RWPE2 (cell line): ENCODE data around the gene BMI1.

ENCODE experiments used
- ATAC-seq: fragments of 200-7000 bp; cut with Tn5 transposase; 3 replicates; pipeline ENCODE4 v1.9.1; 2021; ENCODE audit warnings: low read depth
- DNase-seq: peaks from one replicate; pipeline ENCODE4 v3.0.0-alpha.2; 2020; ENCODE audit warnings: low spot score
- H3K27ac ChIP-seq: fragments of 450-650 bp; 2 replicates; pipeline ENCODE4 v1.5.1; 2017; ENCODE audit warnings: mild to moderate bottlenecking; ENCODE audit not compliant: poor library complexity, severe bottlenecking
- H3K27me3 ChIP-seq: fragments of 250-450 bp; sonication (Bioruptor Pico); 2 replicates; pipeline ENCODE4 v1.5.1; 2021; ENCODE audit warnings: mild to moderate bottlenecking, moderate library complexity; ENCODE audit not compliant: insufficient read depth, poor library complexity, severe bottlenecking
- H3K36me3 ChIP-seq: fragments of 250-450 bp; sonication (Bioruptor Pico); 2 replicates; pipeline ENCODE4 v1.5.1; 2020; ENCODE audit warnings: low read depth, mild to moderate bottlenecking, moderate library complexity
- H3K4me1 ChIP-seq: fragments of 250-450 bp; sonication (Bioruptor Pico); 2 replicates; pipeline ENCODE4 v1.5.1; 2021; ENCODE audit warnings: mild to moderate bottlenecking, moderate library complexity; ENCODE audit not compliant: insufficient read depth, poor library complexity, severe bottlenecking
- H3K4me3 ChIP-seq: fragments of 250-450 bp; sonication (Bioruptor Pico); 2 replicates; pipeline ENCODE4 v1.5.1; 2021; ENCODE audit warnings: mild to moderate bottlenecking, moderate library complexity; ENCODE audit not compliant: severe bottlenecking
- H3K9me3 ChIP-seq: fragments of 250-450 bp; sonication (Bioruptor Pico); 2 replicates; pipeline ENCODE4 v1.5.1; 2021; ENCODE audit warnings: mild to moderate bottlenecking, moderate library complexity; ENCODE audit not compliant: severe bottlenecking
- TF ChIP-seq, protein P1 (sequence below): fragments of 450-650 bp; IDR thresholded peaks from one replicate; pipeline ENCODE4 v1.5.1; 2017; ENCODE audit warnings: mild to moderate bottlenecking, moderate library complexity; ENCODE audit not compliant: poor library complexity, severe bottlenecking

BMI1 gene

DNA sequence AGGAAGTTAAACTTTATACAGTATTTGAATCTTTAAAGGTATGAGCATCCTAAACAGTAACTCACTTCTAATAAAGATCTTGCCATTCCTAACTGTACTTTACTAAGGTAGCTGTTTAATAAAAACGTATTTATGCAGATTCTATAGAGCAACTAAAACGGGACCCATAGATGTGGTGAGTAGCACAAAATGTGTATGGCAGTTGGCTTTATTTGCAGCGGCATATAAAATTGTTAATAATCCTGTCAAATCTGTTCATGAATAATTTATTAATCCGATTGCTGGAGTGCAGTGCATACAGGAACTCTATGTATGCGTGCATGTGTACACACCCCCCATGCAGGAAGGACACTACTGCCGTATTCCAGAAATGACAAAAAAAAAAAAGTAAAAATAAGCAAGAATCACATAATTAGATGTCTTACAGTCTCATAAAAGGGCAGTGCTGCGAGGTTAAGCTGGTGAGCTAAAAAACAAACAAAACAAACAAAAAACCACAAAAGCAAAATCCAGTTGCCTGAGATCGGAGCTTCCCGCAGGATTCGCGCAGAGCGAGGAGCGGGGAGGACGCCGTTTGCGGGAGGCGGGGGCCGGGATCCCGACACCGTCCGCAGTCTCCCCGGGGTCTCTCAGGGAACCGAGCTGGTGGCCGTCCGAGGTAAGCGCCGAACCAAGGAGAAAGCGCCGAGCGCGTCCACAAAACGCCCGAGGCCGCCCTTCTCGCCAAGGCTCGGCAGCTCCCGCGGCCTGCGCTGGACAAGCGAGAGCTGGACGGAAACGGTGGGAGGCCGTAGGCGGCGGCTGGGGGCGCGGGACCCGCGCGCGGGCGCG, 5.2 kb upstream of the BMI1 start:
- Histone ChIP-seq H3K9me3 (no peaks in the 10 kb centered on the region), H3K4me1 (peaks cover 11% of the 10 kb centered on the region), H3K36me3 (no peaks in the 10 kb centered on the region), H3K4me3 (peak overlapping the region; percentile 95), H3K27me3 (no peaks in the 10 kb centered on the region), H3K27ac (peak overlapping the region; percentile 62)
- no peak for DNase-seq
- peak; percentile 13; the same call in 1 of the 3 replicates for ATAC-seq
- TF ChIP-seq, protein P1, sequence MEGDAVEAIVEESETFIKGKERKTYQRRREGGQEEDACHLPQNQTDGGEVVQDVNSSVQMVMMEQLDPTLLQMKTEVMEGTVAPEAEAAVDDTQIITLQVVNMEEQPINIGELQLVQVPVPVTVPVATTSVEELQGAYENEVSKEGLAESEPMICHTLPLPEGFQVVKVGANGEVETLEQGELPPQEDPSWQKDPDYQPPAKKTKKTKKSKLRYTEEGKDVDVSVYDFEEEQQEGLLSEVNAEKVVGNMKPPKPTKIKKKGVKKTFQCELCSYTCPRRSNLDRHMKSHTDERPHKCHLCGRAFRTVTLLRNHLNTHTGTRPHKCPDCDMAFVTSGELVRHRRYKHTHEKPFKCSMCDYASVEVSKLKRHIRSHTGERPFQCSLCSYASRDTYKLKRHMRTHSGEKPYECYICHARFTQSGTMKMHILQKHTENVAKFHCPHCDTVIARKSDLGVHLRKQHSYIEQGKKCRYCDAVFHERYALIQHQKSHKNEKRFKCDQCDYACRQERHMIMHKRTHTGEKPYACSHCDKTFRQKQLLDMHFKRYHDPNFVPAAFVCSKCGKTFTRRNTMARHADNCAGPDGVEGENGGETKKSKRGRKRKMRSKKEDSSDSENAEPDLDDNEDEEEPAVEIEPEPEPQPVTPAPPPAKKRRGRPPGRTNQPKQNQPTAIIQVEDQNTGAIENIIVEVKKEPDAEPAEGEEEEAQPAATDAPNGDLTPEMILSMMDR = no peak

DNA sequence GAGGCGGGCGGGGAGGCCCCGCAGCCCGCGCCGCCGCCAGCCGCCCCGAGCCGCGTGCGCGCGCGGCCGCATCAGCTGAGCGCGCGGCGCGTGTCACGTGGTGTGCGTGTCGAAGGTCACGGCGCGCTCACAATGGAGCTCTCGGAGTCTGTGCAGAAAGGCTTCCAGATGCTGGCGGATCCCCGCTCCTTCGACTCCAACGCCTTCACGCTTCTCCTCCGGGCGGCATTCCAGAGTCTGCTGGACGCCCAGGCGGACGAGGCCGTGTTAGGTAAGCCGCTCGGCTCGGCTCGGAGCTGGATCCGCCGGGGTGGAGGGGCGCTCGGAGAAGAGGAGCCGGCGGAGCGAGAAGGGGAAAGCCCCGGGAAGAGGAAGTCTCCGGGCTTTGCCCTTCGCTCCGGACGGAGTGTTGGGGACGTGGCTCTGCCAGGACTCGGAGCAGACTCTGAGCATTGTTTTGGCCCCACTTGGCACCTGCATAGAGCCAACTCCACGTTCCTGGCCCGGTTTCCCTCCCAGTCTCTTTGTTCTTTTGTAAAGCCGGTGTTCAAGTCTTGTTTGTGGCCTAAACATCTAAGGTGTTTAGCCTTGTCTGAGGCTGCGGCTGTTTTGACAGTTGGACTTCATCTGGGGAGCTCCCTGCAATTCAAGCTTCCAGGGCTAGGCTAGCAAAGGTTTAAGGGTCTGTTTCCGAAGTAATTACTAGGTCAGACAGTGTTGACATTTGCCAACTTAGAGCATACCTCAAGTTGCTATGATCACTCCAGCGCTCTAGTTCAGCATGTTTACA, 4.4 kb upstream of the BMI1 start, which contains the start of gene COMMD3:
COMMD3 (plus strand) TSS at position 103 of the 790 bp plus-strand sequence; CDS start at position 133, 30 bp downstream.
- Histone ChIP-seq H3K27me3 (no peaks in the 10 kb centered on the region), H3K4me3 (peak within 1 kb of the TSS; percentile 95), H3K4me1 (peaks cover 11% of the 10 kb centered on the region), H3K36me3 (no peaks in the 10 kb centered on the region), H3K27ac (peak within 1 kb of the TSS; percentile 62), H3K9me3 (no peaks in the 10 kb centered on the region)
- TF ChIP-seq, protein P1 = no peak
- ATAC-seq = peak; percentile 74
- DNase-seq = peak; percentile 82

DNA sequence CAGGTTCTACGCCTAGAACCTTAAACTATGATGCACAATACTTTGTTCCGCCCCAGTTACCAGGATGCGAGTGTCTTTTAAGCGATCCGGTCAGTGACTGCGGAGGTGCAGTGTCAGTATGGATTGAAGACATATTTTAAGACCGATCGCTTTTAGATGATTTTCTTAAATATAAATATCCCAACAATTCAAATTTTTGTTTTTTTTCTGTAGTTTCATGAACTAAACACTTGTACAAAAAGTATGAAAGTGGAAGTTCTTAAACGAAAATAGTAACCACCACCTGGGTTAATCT, 3.9 kb upstream of the BMI1 start:
- ATAC-seq = peak; percentile 48
- no peak for DNase-seq
- H3K4me3 ChIP-seq = peak overlapping the region; percentile 95
- H3K4me1 ChIP-seq = peaks cover 11% of the 10 kb centered on the region
- TF ChIP-seq, protein P1 = no peak
- H3K27ac ChIP-seq = peak overlapping the region; percentile 62
- no peaks in the 10 kb centered on the region for H3K9me3 ChIP-seq
- H3K36me3 ChIP-seq = no peaks in the 10 kb centered on the region
- H3K27me3 ChIP-seq = peaks cover 2% of the 10 kb centered on the region

DNA sequence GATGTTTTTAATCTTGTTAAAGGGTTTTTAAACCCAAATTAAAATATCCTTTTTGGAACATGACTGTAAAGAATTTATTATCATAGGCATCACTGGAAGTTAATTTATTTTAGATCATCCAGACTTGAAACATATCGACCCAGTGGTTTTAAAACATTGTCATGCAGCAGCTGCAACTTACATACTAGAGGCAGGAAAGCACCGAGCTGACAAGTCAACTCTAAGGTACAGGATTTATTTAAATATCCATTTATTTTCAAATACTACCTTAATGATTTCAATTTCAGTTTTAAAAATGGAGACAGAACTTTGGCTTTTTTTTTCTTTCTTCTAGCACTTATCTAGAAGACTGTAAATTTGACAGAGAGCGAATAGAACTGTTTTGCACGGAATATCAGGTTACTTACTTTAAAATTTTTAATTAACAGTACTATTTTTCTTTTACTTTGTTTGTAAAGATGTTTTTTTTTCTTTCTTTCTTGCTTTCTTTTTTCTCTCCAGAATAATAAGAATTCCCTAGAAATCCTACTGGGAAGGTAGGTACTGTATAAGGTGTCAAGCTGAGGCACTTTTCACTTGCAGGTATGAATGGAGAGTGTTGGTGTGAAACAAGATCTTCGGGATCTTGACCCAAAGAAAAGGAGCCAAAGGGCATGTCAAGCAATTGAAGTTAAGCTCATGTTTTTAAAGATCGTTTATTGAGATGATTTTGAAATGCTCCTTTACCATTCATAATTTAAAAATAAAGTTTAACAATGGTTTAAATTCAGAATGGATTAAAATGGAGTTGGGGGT, 2.9 kb upstream of the BMI1 start:
- Histone ChIP-seq H3K4me1 (peaks cover 11% of the 10 kb centered on the region), H3K36me3 (no peaks in the 10 kb centered on the region), H3K9me3 (no peaks in the 10 kb centered on the region), H3K27me3 (peaks cover 11% of the 10 kb centered on the region), H3K27ac (no peak overlapping the region), H3K4me3 (no peak overlapping the region)
- no peak for DNase-seq
- no peak for ATAC-seq
- TF ChIP-seq, protein P1 = no peak
